CD14-positive monocyte (primary cell): ENCODE data around the gene SYT13. TPM values are rescaled to one million over a fixed set of nuclear protein-coding genes. Genes with fewer than 3 reads are reported as not detected.
A peak's percentile ranks its signal among the peaks of the same experiment; 100 is the strongest.

Experiments used
- DNase-seq, 3 donors: peaks; one replicate each; pipeline ENCODE4 v3.0.0-alpha.2; 2011 to 2022
- H2AFZ ChIP-seq: 2 replicates; pipeline ENCODE4 v1.6.0; 2012; ENCODE audit warnings: mild to moderate bottlenecking, low read depth, low read length, inconsistent platforms; ENCODE audit not compliant: insufficient read depth, poor library complexity, severe bottlenecking
- H3K27ac ChIP-seq, 2 donors: 1 replicate in 1 of 2; 2 replicates in 1 of 2; pipeline ENCODE4 v1.5.1; 2012 to 2013; ENCODE audit warnings: low read length in 2 of 2, control low read depth in 1 of 2, inconsistent platforms in 1 of 2, low read depth in 1 of 2, mild to moderate bottlenecking in 1 of 2
- H3K27me3 ChIP-seq, 2 donors: one replicate each; pipeline versions ENCODE4 v1.6.0 to v1.6.1; 2011 to 2013; ENCODE audit warnings: low read length in 2 of 2; ENCODE audit not compliant: control insufficient read depth in 2 of 2, insufficient read depth in 2 of 2
- H3K36me3 ChIP-seq, 2 donors: replicated peaks in 1 of 2; 1 replicate in 1 of 2; 2 replicates in 1 of 2; pipeline versions ENCODE4 v1.5.1 to v1.6.1; 2012 to 2013; ENCODE audit warnings: low read length in 2 of 2, control low read depth in 1 of 2, inconsistent platforms in 1 of 2, mild to moderate bottlenecking in 1 of 2; ENCODE audit not compliant: insufficient read depth in 2 of 2, control insufficient read depth in 1 of 2
- H3K4me1 ChIP-seq, 2 donors: 1 replicate in 1 of 2; 2 replicates in 1 of 2; pipeline versions ENCODE4 v1.5.1 to v1.6.1; 2012 to 2013; ENCODE audit warnings: low read length in 2 of 2, control low read depth in 1 of 2, inconsistent platforms in 1 of 2, mild to moderate bottlenecking in 1 of 2, moderate library complexity in 1 of 2; ENCODE audit not compliant: insufficient read depth in 2 of 2, control insufficient read depth in 1 of 2
- H3K4me2 ChIP-seq: replicated peaks from 2 replicates; pipeline ENCODE3; 2012; ENCODE audit warnings: low read length, moderate library complexity, mild to moderate bottlenecking; ENCODE audit not compliant: poor library complexity, severe bottlenecking; ENCODE audit errors: extremely low read depth
- H3K4me3 ChIP-seq, 3 experiments: fragments of 200-600 bp in 1 of 3; sonication (generic) in 1 of 3; replicated peaks in 1 of 3; 1 replicate in 2 of 3; 2 replicates in 1 of 3; pipeline ENCODE4 v1.5.1; 2011 to 2013; ENCODE audit warnings: low read length in 3 of 3, mild to moderate bottlenecking in 3 of 3, control low read depth in 2 of 3, low read depth in 2 of 3, inconsistent platforms in 1 of 3, moderate library complexity in 1 of 3
- H3K79me2 ChIP-seq: 2 replicates; pipeline ENCODE4 v1.6.0; 2012; ENCODE audit warnings: mild to moderate bottlenecking, control low read depth, inconsistent platforms, low read length, moderate library complexity; ENCODE audit not compliant: insufficient read depth
- H3K9ac ChIP-seq: 2 replicates; pipeline ENCODE4 v1.6.0; 2017; ENCODE audit warnings: low read length, mild to moderate bottlenecking; ENCODE audit not compliant: insufficient read depth, poor library complexity, severe bottlenecking
- H3K9me3 ChIP-seq, 2 donors: replicated peaks in 1 of 2; 1 replicate in 1 of 2; 2 replicates in 1 of 2; pipeline versions ENCODE4 v1.5.1 to v1.6.1; 2012 to 2013; ENCODE audit warnings: low read length in 2 of 2, control low read depth in 1 of 2; ENCODE audit not compliant: control insufficient read depth in 1 of 2, insufficient read depth in 1 of 2
- H4K20me1 ChIP-seq: 2 replicates; pipeline ENCODE4 v1.6.0; 2012; ENCODE audit warnings: mild to moderate bottlenecking, low read length, control low read depth, moderate library complexity; ENCODE audit not compliant: insufficient read depth
- H3K27ac Mint-ChIP-seq, 7 donors: one replicate each; pipeline ENCODE4 v1.8.0; 2020; ENCODE audit warnings: mild to moderate bottlenecking in 7 of 7, mixed read lengths in 7 of 7, moderate library complexity in 6 of 7, inconsistent platforms in 2 of 7
- H3K27me3 Mint-ChIP-seq, 3 donors: one replicate each; pipeline ENCODE4 v1.8.0; 2021 to 2022; ENCODE audit warnings: low read depth in 3 of 3, mild to moderate bottlenecking in 3 of 3, mixed read lengths in 3 of 3, moderate library complexity in 3 of 3, inconsistent platforms in 1 of 3
- H3K36me3 Mint-ChIP-seq, 2 donors: one replicate each; pipeline ENCODE4 v1.8.0; 2020; ENCODE audit warnings: mixed read lengths in 2 of 2, inconsistent platforms in 1 of 2, mild to moderate bottlenecking in 1 of 2
- H3K4me1 Mint-ChIP-seq: one replicate; pipeline ENCODE4 v1.8.0; 2020; ENCODE audit warnings: mild to moderate bottlenecking, mixed read lengths
- H3K4me3 Mint-ChIP-seq, 2 donors: one replicate each; pipeline ENCODE4 v1.8.0; 2020; ENCODE audit warnings: mild to moderate bottlenecking in 2 of 2, mixed read lengths in 2 of 2, moderate library complexity in 1 of 2
- H3K9me3 Mint-ChIP-seq, 7 donors: one replicate each; pipeline ENCODE4 v1.8.0; 2020 to 2022; ENCODE audit warnings: mixed read lengths in 7 of 7, mild to moderate bottlenecking in 6 of 7, moderate library complexity in 6 of 7, inconsistent platforms in 2 of 7
- WGBS: methylation state at CpG from one replicate; pipeline ENCODE4 v1.1.5; 2013; ENCODE audit warnings: missing lambda C conversion rate; ENCODE audit not compliant: insufficient coverage; 5-methylcytosine and 5-hydroxymethylcytosine counted together
- intact Hi-C, 2 donors: fragments of 100-400 bp; cut with micrococcal nuclease; formaldehyde crosslinking; loops; one replicate each; pipeline versions ENCODE4 v1.15.0 to v1.15.1; 2023
- polyA plus RNA-seq, 3 donors: library from polyadenylated mRNA; depleted of rRNA in 1 of 3; unstranded in 2 of 3; stranded (reverse) in 1 of 3; fragments of 300-500 nt in 2 of 3; fragments of >200 nt in 1 of 3; fragmentation: Illumina TruSeq in 2 of 3; gene quantifications; 1 replicate in 2 of 3; 2 replicates in 1 of 3; pipeline ENCODE4 v1.2.3, GENCODE V29; 2012 to 2021
- TF ChIP-seq, protein P1 (sequence below): fragments of 200-600 bp; IDR thresholded peaks from one replicate; pipeline ENCODE4 v1.8.0; 2022; ENCODE audit warnings: antibody characterized with exemption, mild to moderate bottlenecking

Gene SYT13
- polyA plus RNA-seq, 3 donors, result not detected

DNA sequence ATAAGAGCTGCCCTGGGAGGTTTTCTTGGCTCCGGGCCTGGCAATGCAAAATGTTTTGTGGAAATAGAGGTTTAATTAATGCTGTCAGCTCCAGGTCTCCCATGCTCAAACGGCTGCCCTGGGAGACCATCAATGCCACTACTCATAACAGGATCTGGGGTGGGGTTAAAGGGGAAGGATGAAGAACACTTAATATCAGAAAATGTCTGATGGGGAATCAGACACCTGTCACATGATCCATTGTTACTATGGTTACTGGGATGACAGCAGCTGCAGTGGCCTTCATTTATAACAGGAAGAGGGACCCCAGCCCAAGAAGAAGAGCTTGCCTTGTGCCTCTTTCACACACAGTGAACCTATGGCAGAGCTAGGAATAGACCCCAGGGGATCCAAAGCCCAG is 2.2 kb upstream of the SYT13 start:
- Histone ChIP-seq H3K27ac (no peak overlapping the region), H3K9ac (no peak overlapping the region), H3K9me3 (peaks cover 4 to 13% of the 10 kb centered on the region in 2 donors), H3K36me3 (no peaks in the 10 kb centered on the region), H2AFZ (no peak overlapping the region), H4K20me1 (no peaks in the 10 kb centered on the region), H3K27me3 (peaks cover 57 to 60% of the 10 kb centered on the region in 2 donors), H3K4me3 (no peak overlapping the region), H3K4me1 (no peaks in the 10 kb centered on the region), H3K79me2 (no peaks in the 10 kb centered on the region), H3K4me2 (no peak overlapping the region)
- intact Hi-C loops, result no loop called here
- TF ChIP-seq, protein P1, sequence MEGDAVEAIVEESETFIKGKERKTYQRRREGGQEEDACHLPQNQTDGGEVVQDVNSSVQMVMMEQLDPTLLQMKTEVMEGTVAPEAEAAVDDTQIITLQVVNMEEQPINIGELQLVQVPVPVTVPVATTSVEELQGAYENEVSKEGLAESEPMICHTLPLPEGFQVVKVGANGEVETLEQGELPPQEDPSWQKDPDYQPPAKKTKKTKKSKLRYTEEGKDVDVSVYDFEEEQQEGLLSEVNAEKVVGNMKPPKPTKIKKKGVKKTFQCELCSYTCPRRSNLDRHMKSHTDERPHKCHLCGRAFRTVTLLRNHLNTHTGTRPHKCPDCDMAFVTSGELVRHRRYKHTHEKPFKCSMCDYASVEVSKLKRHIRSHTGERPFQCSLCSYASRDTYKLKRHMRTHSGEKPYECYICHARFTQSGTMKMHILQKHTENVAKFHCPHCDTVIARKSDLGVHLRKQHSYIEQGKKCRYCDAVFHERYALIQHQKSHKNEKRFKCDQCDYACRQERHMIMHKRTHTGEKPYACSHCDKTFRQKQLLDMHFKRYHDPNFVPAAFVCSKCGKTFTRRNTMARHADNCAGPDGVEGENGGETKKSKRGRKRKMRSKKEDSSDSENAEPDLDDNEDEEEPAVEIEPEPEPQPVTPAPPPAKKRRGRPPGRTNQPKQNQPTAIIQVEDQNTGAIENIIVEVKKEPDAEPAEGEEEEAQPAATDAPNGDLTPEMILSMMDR, result no peak
- peaks cover 0 to 14% (median 4%) of the 10 kb centered on the region in 7 donors for H3K9me3 Mint-ChIP-seq
- no peak overlapping the region for H3K4me3 Mint-ChIP-seq
- H3K4me1 Mint-ChIP-seq, result no peaks in the 10 kb centered on the region
- peaks cover 53 to 76% (median 59%) of the 10 kb centered on the region in 3 donors for H3K27me3 Mint-ChIP-seq
- H3K27ac Mint-ChIP-seq, result no peak overlapping the region
- no CpG with 5 or more reads among the region's 2 CpGs for WGBS
- H3K36me3 Mint-ChIP-seq, result no peaks in the 10 kb centered on the region
- DNase-seq, result no peak

DNA sequence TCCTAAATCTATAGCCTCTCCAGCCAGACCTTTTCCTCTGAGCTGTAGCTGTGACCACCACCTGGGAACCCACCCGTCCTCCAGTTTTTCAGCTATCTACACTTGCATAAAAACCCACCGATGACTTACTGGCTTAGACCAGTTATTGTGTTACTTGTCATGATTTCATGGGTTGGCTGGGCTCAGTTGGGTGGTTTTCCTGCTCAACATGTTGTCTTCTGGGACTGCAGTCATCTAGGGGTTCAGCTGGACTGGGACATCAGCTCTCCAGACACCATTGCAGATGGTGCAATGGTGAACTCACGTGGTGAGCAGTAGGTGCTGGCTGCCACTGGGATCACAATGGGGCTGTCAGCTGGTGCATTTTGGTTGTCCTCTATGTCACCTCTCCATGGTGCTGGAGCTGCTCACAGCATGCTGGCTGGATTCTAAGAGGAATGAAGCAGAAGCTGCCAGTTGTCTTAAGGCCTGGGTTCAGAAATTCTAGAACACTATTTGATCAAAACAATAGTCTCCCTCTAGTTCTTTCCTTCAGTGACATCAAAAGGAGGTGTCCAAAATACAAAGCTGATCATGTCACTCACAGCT is 1.3 kb upstream of the SYT13 start:
- no peak for DNase-seq
- Mint-ChIP-seq H3K36me3 (no peaks in the 10 kb centered on the region), H3K27ac (no peak overlapping the region), H3K27me3 (peaks cover 54 to 78% (median 62%) of the 10 kb centered on the region in 3 donors), H3K9me3 (peaks cover 0 to 14% (median 4%) of the 10 kb centered on the region in 7 donors), H3K4me3 (peak overlapping the region in 1 of 2 donors; percentile 23), H3K4me1 (no peaks in the 10 kb centered on the region)
- Histone ChIP-seq H3K4me3 (no peak overlapping the region), H3K27ac (no peak overlapping the region), H3K4me1 (no peaks in the 10 kb centered on the region), H2AFZ (no peak overlapping the region), H3K4me2 (no peak overlapping the region), H3K36me3 (no peaks in the 10 kb centered on the region), H3K79me2 (no peaks in the 10 kb centered on the region), H3K9ac (no peak overlapping the region), H3K9me3 (peaks cover 4 to 13% of the 10 kb centered on the region in 2 donors), H3K27me3 (peaks cover 61% of the 10 kb centered on the region in 2 donors), H4K20me1 (no peaks in the 10 kb centered on the region)
- 0% methylated on average over 1 of the region's 3 CpGs for WGBS
- TF ChIP-seq, protein P1, result no peak
- intact Hi-C loops, result no loop called here
